ENCODE data around the gene CNTNAP2.
A peak's percentile ranks its signal among the peaks of the same experiment; 100 is the strongest.

Gene CNTNAP2

DNA sequence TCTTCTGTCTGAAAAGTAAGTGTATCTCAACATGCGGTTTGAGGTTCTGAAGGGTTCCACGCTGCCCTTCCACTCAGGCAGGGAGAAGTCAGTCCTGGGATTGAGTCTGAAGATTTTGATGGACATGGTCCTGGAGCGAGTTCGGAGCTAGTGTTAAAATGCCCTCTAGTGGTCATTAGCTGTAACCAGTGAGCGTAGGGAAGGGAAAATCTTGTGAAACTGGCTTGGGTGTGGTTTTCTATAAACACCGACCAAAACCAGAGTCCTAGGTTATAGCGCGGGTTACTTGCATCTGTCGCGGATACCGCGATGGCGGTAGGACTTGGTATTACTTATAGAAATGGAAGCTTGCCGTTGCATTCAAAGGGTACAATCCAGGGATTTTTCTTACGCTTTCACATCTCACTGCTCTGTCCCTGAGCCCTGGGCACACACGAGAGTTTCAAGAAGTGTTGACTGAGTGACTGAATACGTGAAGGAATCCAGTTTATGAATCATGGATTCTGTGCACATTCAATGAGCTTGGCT is 2125.8 kb downstream of the CNTNAP2 start:
- DNase-seq, result peak; percentile 46 to 85 (median 53)

DNA sequence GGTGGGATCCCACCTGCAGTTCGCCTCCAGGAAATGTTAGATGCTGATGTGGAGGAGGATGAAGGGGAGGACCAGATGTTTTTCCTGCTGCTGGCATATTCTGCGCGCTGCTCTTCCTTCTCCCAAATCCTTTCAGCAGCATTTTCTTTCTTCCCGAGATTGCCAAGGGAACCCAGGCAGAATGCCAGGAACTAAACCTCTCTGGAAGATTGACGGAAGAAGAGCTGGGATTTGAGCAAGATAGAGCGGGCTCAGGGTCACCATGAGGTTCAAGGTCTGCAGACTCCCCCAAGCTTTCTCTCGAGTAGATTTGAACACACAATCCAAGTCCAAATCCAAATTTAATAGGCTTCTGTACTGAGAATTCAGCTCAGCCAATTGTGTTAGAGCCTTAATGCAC is 2128.8 kb downstream of the CNTNAP2 start:
- DNase-seq, result no peak

DNA sequence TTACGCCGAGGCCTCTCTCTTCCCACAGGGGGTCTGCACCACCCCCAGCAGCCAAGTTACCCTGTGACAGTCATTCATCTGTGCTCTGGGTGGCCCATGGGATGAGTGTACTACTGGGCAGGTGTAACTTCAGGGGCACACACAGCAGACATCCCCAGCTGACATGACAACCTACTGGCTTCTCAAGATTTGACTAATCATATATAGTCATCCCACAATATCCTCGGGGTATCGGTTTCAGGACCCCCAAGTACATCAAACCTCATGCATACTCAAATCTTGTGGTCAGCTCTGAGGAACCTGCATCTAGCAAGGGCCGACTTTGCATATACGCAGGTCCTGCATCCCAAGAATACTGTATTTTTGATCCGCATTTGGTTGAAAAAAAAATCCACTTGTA is 2137.0 kb downstream of the CNTNAP2 start:
- no peak for DNase-seq

DNA sequence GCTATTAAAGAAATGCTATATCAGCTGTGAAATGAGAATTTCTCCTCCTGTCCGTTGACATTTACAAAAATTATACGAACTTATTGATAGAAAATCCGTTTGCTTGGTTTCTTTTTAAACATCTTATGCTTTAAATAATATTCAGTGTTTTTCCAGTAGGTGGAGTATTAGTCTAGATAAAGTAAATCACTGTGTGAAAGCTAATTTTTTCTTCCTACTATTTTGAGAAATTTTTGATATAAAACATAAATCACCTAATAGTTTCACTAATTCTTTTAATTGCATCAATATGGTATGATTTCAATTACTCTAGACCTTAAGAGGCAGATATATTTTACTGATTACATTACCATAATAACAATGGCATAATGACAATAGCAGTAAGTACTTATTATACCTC is 2138.7 kb downstream of the CNTNAP2 start:
- DNase-seq, result peak in 1 of 3 experiments; percentile 22

DNA sequence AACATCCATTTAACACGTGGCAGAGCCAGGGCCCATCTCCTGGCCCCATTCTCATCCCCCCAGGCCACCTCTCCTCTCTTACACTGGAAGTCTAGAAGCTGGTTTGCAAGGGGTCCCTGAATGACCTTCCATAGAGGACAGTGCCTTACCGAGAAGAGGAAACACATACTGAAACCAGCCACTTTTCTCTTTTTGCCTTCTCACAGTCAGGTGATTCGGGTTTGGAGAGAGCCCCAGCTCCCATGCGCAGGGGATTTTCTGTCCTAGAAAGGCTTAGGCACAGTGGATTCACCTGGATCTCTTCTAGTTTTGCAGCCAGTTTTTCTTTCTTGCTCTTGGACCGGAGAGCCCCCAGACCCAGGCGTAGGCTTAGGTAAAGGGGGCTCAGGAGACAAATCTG is 2139.8 kb downstream of the CNTNAP2 start:
- no peak for DNase-seq

DNA sequence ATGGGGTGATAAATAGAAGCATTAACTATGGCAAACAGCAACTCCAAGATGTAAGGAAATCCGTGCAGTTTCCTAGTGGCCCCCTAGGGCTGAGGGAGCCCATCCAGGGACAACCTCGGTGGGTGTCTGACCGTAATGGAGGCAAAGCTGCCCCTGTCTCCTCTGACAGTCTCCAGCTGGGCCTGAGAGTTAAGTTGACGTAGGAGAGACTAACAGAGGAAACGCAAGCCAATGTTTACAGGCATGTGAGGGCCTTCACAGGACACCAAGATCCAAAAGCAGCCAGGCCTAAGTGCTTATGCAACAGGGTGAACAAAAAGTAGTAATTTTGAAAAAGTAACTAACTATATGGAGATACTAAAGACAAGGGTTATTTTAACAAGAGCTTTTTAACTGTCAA is 2144.0 kb downstream of the CNTNAP2 start:
- DNase-seq, result no peak

DNA sequence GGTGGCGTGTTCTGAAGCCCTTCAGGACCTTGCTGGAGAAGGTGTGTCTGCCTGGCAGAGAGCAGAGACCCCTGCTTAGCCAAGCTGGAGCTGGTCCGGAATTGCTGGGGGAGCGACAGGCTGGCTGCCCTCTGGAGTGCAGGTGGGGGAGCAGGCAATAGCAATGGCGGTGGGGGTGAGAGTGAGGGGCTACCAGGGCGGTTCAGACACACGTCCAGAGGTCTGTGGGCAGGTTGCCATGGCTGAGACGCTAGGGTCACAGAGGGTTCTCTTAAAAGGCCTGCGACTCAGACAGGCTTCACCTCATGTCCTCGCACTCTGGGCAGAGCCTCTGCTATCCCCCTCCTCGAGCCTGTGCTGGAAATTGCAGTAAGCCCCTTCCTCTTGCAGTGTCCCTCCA is 2144.9 kb downstream of the CNTNAP2 start:
- no peak for DNase-seq

DNA sequence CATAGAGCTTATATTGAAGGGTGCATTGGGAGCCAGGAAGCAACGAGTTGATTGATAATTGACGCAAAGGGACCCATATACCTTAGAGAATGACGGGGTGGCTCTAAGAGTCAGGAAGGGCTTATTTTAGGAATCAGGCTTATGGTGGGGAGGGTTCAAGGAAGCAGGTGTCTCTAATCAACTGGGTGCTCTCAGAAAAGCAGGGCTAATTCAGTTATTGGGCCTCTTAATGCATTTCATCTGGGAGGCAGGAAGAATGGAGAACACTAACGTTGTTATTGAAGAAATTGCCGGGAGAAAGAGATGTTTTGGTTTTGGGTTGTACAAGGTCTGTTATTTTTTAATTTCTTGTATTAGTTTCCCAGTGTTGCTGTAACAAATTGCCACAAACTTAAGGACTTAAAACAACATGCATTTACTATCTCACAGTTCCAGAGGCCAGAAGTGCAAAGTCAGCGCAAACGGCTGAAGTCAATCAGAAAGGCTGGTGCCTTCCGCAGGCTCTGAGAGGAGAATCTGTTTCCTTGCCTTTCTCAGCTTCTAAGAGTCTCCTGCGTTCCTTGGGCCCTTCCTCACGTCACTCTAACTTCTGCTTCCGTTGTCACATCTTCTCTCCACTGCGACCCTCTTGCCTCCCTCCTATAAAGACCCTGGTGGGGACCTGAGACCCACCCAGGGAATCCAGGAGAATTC is 2145.5 kb downstream of the CNTNAP2 start:
- no peak for DNase-seq

DNA sequence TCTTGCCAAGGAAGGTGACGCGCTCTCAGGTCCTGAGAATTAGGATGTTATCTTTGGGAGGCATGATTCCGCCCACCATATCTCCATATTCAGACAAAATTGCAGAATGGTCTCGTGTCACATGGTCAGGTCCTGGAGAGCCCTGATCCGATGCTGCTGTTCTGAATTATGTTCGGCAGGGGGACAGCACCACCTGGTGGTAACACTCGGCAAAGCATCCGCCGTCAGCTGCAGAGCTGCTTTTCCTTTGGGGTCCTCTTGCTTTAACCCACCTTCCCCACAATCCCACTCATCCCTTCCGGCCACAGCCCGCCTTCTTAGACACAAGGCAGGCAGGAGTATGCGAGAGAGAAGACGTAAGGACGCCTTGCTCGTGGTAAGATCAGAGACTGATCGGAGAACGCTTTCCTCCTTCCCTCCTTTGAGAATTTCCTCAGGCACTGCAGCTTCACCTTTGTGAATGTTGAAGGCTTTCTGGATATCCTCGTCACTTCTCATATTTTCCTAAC is 2146.2 kb downstream of the CNTNAP2 start:
- peak; percentile 56 to 80 (median 57) for DNase-seq

DNA sequence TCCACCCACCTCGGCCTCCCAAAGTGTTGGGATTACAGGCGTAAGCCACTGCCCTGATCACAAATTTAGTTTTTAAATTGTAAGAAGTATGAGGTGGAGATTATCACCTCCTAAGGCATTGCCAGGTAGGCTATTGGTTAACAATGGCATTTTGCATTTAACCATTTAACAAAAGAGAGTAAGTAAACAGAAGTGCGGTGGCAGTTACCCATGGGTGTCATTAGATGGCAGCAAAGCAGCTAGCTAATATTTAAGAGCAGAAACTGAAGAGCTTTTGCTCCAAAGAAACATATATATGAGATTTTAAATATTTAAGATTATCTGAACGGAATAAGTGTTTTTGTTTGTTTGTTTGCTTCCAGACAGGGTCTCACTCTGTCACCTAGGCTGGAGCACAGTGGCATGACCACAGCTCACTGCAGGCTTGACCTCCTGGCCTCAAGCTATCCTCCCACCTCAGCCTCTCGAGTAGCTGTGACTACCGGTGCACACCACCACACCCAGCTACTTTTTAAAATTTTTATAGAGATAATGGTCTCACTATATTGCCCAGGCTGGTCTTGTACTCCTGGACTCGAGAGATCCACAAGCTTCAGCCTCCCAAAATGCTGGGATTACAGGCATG is 2148.4 kb downstream of the CNTNAP2 start:
- peak; percentile 54 to 81 (median 55) for DNase-seq

DNA sequence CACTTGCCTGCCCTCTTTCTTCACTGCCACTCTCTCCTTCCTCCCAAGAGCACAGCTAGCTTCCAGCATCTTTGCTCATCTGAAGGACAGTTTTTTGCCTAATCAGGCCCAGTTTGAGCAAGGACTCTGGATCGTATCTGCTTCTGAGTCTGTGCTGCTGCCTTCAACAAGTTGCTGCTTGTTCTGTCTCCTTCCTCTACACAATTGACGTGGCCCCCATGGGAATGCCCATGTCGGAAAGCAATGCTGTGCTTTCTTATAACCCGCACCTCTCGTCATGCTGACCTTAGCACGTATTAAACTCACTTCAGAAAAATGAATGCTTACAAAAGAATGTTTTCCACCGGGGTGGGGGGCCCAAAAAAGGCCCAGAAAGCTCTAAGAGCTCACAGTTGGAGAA is 2149.3 kb downstream of the CNTNAP2 start:
- DNase-seq, result no peak

DNA sequence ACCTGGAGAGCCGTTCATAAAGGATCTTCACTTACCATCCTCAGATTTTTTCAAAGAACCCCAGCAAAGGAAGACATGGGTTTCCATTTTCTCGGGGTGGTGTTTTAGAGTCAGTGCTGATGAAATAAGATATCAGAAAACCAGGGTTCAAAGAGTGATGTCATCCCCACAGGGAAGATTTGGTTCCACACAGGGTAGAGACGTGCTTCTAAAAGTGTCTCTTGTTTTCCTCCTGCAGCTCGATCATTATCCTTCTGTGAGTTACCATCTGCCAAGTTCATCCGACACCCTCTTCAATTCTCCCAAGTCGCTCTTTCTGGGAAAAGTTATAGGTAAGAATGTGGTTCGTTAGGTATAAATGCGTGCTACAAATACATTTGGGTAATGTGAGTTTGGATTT is 2150.2 kb downstream of the CNTNAP2 start:
- no peak for DNase-seq

DNA sequence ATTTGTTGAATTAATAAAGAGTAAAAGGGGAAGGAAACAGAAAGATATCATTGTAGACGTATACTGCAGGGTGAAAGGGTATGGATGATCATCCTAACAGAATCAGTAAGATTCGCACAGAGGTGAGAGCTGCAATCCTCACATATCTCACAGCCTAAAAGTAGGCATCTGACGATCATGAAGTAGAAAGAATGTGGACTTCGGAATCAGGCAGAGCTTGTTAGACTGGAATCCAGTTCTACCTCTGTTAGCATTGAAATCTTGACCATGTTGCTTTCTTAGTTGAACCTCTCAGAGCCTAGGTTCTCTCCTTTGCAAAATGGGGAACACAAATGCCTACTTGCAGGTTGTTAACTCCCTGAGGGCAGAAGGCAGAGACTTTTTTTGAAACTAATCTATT is 2154.0 kb downstream of the CNTNAP2 start:
- no peak for DNase-seq

DNA sequence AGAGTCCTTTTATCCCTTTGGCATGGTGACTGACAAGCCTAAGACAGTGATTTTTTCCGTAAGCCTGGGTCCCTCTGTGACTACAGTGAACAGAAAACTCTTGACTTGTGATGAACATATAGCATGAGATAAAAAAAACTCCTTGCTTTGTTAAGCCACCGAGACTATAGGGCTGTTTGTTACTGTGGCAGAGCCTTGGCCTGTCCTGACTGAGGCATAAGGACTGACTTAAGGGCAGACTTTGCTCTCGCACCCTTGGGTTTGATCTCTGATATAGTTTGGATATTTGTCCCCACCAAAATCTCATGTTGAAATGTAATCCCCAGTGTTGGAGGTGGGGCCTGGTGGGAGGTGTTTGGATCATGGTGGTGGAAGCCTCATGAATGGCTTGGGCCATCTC is 2157.5 kb downstream of the CNTNAP2 start:
- DNase-seq, result no peak

DNA sequence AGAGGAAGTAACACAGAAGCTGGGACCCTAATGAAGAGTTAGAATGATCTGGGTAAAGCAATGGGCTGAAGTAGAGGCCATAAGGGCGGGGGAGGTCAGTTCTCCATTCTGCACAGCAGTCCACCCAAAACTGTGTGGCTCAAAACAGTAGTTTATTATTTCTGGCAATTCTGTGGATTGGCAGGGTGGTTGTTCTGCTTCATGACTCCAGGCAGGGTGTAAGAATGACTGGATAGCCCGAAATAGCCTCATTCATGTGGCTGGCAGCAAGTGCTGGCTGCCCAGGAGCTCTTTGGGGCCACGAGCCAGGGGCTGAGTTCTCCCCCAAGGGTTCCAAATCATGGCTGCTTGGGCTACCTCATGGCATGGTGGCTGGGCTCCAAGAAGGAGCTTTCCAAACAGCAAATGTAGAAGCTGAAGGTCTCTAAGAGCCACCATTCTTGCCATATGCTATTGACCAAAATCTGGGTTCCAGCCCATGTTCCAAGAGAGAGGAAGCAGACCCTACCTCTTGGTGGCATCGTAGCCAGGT is 2158.8 kb downstream of the CNTNAP2 start:
- DNase-seq, result no peak

DNA sequence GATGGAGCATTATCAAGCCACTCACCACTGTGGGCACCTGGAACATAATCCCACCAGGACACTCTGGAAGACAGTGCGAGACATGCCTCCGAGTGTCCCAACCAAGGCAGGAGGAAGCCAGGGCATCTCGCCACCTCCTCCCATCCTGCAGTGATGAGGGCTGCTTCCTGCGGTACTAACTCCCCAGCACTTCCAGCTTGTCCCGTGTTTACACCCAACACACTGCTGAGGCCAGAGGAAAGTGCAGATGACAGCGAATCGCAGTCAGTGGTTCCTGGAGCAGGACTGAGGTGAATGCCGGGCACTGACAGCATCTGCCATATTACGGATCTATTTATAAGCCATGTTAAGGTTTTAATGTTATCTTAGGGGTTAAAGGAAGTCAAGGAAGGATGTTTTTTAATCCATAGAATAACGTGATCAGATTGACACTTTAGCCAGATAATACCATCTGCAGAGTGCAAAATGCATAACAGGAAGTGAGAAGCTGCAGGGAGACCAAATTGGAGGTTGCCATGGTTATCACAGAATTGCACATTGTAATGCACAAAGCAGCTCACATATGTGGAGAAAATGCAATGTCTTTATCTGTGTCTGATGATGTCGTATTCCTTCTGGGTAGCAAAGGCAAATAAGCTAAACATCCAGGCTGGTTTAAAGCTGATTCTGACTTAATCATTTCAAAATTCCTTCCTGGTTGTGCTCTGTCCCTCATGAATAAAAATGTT is 2159.9 kb downstream of the CNTNAP2 start:
- no peak for DNase-seq

DNA sequence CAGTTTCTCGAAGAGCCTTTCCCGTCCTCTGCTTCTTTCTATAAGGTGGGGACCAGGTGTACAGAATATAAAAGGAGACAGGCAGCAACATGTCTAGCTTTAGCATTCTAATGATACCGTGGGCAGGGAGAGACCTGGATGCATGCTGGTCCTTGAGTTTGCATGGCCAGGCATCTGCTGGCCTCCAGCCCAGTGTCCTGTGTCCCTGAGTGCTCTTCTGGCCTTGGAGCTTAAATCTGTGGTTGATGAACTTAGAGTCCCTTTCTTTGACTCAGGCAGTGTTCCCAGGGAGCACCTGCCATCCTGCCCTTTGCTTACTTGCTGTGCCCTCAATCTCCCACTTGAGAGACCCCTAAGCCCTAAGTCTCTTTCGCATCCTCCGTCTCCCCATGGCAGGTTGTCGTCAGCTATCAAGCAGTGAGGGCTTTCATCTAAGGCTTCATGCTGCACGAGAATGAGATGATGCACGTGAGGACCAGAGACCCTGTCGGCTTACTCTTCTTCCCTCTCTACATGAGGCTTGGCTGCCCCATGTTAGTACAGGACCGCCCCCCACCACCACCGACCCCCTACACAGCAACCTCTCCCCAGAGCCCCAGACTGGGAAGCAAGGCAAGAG is 2160.6 kb downstream of the CNTNAP2 start:
- no peak for DNase-seq

DNA sequence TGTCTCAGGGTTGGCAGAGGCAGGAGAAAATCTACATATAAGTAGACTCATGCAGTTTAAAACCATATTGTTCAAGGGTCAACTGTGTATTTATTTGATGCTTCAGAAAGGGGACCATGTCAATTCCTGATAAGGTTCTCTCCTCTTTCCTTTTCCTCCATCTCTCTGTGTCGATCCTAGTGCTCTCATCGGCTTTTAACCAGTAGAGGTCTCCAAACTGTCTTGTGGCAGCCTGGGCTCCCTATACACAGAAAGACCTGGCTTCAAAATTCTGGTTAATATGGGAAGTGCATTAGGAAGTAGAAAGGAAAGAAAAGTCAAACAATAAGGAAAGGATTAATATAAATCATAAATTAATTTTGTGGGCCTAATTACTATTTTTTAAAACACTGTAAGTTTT is 2169.5 kb downstream of the CNTNAP2 start:
- peak in 1 of 3 experiments; percentile 64 for DNase-seq

DNA sequence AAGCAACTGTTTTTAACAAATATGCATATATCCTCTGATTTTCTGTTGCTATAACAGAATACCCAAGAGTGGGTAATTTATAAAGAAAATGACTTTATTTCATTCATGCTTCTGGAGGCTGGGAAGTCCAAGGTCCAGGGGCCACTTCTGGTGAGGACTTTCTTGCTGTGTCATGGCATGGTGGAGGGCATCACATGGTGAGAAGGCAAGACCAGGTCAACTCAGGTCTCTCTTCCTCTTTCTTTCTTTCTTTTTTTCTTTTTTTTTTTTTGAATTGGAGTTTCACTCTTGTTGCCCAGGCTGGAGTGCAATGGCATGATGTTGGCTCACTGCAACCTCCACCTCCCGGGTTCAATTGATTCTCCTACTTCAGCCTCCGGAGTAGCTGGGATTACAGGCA is 2170.9 kb downstream of the CNTNAP2 start:
- no peak for DNase-seq

DNA sequence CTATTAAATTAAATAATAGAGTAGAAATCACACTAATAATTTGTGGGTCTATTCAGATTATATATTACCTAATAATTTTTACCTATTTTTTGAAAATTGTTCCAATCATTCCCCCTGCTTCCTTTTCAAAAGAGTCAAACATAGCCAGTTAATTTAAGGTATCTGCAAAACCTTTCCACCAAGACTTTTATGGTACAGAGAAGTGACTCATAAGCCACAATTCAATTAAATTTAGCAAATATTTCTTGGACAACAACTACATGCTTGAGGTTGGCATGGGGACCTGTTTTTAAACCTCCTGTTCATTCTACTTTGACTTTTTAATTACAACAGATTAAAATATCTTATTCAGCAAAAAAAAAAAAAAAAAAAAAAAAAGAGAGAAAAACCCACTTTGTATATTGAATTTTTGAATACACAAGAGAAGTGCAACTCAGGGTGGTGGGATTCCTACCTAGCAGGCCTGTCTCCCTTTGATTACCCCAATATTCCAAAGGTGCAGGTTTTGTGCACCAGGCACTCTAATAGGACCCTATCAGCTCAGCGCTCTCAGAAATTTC is 2172.1 kb downstream of the CNTNAP2 start:
- no peak for DNase-seq

DNA sequence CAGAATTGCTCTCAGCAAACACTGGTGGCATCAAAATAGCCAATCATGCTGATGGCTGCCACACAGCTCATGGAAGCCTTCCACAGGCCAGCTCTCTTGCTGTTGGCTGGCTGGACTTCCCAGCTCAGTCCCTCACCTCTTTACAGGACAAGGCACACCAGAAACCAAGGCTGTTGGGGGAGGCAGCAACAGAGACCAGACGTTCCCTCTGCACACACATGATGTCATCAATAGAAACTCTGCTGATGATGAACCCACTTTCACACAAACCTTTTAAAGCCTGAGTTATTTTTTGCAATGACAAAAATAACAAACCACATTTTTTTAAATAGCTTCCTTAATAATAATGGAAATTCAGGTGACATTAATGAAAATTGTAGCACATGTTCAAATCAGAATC is 2173.0 kb downstream of the CNTNAP2 start:
- DNase-seq, result no peak

DNA sequence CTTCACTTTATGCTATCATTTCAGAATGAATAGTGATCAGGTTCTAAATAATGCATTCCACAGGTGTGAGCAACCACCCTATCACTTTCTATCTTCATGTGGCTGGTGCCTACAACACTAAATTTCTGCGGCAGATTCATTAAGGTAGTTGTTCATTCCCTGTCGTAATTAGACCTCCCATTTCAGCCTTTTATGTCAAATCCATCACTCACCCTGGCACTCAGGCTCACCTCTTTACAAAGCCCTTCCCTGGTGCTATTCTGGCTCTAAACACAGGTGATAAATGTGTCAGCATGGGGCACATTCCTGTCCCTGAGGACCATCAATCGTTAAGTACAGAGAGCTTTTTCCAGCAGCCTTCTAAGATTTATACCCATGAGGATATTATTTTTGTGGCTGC is 2173.9 kb downstream of the CNTNAP2 start:
- DNase-seq, result peak in 2 of 3 experiments; percentile 43 to 79

DNA sequence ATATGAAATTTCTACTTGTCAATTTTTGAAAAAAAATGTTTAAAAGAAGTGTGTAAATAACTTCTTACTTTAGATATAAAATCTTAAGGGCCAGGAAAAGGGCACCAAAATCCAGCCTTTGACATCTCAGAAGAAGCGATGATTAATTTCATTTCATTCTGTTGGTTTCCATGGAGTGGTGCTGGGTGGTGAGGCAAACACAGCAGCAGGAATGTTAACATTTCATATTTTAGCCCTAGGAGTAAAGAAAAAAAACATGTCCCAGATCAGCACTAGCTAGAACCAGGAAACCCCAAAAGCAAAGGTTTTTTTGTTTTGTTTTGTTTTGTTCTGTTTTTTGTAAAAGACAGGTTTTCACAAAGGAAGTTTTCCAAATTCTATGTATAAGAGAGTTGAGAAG is 2175.2 kb downstream of the CNTNAP2 start:
- DNase-seq, result no peak
